GM11168 (cell line): ENCODE results near the gene KIAA0513.

Source experiments
- in situ Hi-C: fragments of 300-500 bp; cut with MboI; formaldehyde crosslinking; loops from one replicate; pipeline ENCODE4 v1.12.0; 2022; ENCODE audit warnings: low sequenced_read_pairs; ENCODE audit not compliant: unreplicated experiment

KIAA0513 gene

GRCh38 chr16:85126705-85127378, 99.2 kb downstream of the KIAA0513 start:
- in situ Hi-C loops, result no loop called here

- in situ Hi-C loops, result no loop called here
Measured at GRCh38 chr16:85127379-85127723, 99.8 kb downstream of the KIAA0513 start.

GRCh38 chr16:85128079-85128837, 100.7 kb downstream of the KIAA0513 start:
- in situ Hi-C loops, result no loop called here

- in situ Hi-C loops, result no loop called here
Measured at GRCh38 chr16:85129876-85130704, 102.5 kb downstream of the KIAA0513 start.

GRCh38 chr16:85130705-85131028, 103.1 kb downstream of the KIAA0513 start:
- in situ Hi-C loops, result no loop called here

GRCh38 chr16:85132456-85133289, 105.1 kb downstream of the KIAA0513 start:
- in situ Hi-C loops, result no loop called here

- in situ Hi-C loops, result no loop called here
Measured at GRCh38 chr16:85133290-85133599, 105.7 kb downstream of the KIAA0513 start.

GRCh38 chr16:85134076-85134788, 106.6 kb downstream of the KIAA0513 start:
- in situ Hi-C loops, result no loop called here

GRCh38 chr16:85134789-85135142, 107.2 kb downstream of the KIAA0513 start:
- in situ Hi-C loops, result no loop called here

- in situ Hi-C loops, result no loop called here
Measured at GRCh38 chr16:85136213-85136701, 108.7 kb downstream of the KIAA0513 start.

GRCh38 chr16:85136702-85137322, 109.2 kb downstream of the KIAA0513 start:
- in situ Hi-C loops, result no loop called here

- in situ Hi-C loops, result no loop called here
Measured at GRCh38 chr16:85137323-85138072, 109.9 kb downstream of the KIAA0513 start.

GRCh38 chr16:85138073-85138824, 110.7 kb downstream of the KIAA0513 start:
- in situ Hi-C loops, result no loop called here

- in situ Hi-C loops, result no loop called here
Measured at GRCh38 chr16:85138825-85139627, 111.4 kb downstream of the KIAA0513 start.

- in situ Hi-C loops, result no loop called here
Measured at GRCh38 chr16:85139881-85140339, 112.3 kb downstream of the KIAA0513 start.

- in situ Hi-C loops, result no loop called here
Measured at GRCh38 chr16:85140455-85141012, 112.9 kb downstream of the KIAA0513 start.
